DND-41 (cell line): Measurements from ENCODE around the gene AHSG.

Experiments used
- ATAC-seq: fragments of 200-7000 bp; cut with Tn5 transposase; 3 replicates; pipeline ENCODE4 v1.9.1; 2021; ENCODE audit warnings: low read depth; ENCODE audit not compliant: insufficient read depth
- DNase-seq: peaks from one replicate; pipeline ENCODE4 v3.0.0-alpha.2; 2020
- H2AFZ ChIP-seq: 2 replicates; pipeline ENCODE4 v1.6.0; 2012; ENCODE audit warnings: low read depth, low read length
- H3K27ac ChIP-seq: 2 replicates; pipeline ENCODE4 v1.5.1; 2012; ENCODE audit warnings: low read length, inconsistent platforms
- H3K27me3 ChIP-seq: fragments of 200-600 bp; sonication (generic); 2 replicates; pipeline ENCODE4 v1.6.0; 2012; ENCODE audit warnings: low read length, mild to moderate bottlenecking, inconsistent platforms; ENCODE audit not compliant: insufficient read depth, poor library complexity
- H3K36me3 ChIP-seq: 2 replicates; pipeline ENCODE4 v1.5.1; 2012; ENCODE audit warnings: low read length, inconsistent platforms; ENCODE audit not compliant: insufficient read depth
- H3K4me1 ChIP-seq: 2 replicates; pipeline ENCODE4 v1.5.1; 2012; ENCODE audit warnings: mild to moderate bottlenecking, low read length; ENCODE audit not compliant: insufficient read depth
- H3K4me2 ChIP-seq: 2 replicates; pipeline ENCODE4 v1.6.0; 2012; ENCODE audit warnings: mild to moderate bottlenecking, moderate library complexity, low read length, inconsistent platforms; ENCODE audit not compliant: insufficient read depth
- H3K4me3 ChIP-seq, 2 experiments: fragments of 200-600 bp in 1 of 2; shearing (Covaris generic) in 1 of 2; 2 replicates each; pipeline ENCODE4 v1.5.1; 2012 to 2016; ENCODE audit warnings: inconsistent platforms in 2 of 2, low read length in 2 of 2, mild to moderate bottlenecking in 2 of 2, low read depth in 1 of 2, moderate library complexity in 1 of 2
- H3K79me2 ChIP-seq: 2 replicates; pipeline ENCODE4 v1.6.0; 2012; ENCODE audit warnings: low read length, inconsistent platforms; ENCODE audit not compliant: insufficient read depth
- H3K9ac ChIP-seq: 2 replicates; pipeline ENCODE4 v1.6.0; 2012; ENCODE audit warnings: low read depth, mild to moderate bottlenecking, inconsistent platforms, low read length, moderate library complexity
- H3K9me3 ChIP-seq: 2 replicates; pipeline ENCODE4 v1.5.1; 2012; ENCODE audit warnings: low read length, moderate library complexity, mild to moderate bottlenecking, inconsistent platforms; ENCODE audit not compliant: insufficient read depth, severe bottlenecking
- H4K20me1 ChIP-seq: 2 replicates; pipeline ENCODE4 v1.6.0; 2012; ENCODE audit warnings: low read length; ENCODE audit not compliant: insufficient read depth
- CTCF ChIP-seq: IDR thresholded peaks from 2 replicates; pipeline ENCODE4 v1.5.1; 2012; ENCODE audit warnings: borderline replicate concordance, low read length, moderate library complexity, mild to moderate bottlenecking; ENCODE audit not compliant: poor library complexity, severe bottlenecking; ENCODE audit errors: extremely low read depth
- EZH2 ChIP-seq: IDR thresholded peaks from 3 replicates; pipeline ENCODE4 v1.6.1; 2012; ENCODE audit warnings: borderline replicate concordance, low read depth, mild to moderate bottlenecking, moderate library complexity, low read length, inconsistent platforms; ENCODE audit not compliant: severe bottlenecking

The AHSG gene

GRCh38 chr3:186608624-186609215 is 4.1 kb upstream of the AHSG start:
- Histone ChIP-seq H3K79me2 (no peaks in the 10 kb centered on the region), H4K20me1 (no peaks in the 10 kb centered on the region), H3K9ac (no peak overlapping the region), H3K4me1 (no peaks in the 10 kb centered on the region), H3K4me2 (no peak overlapping the region), H3K4me3 (no peak overlapping the region), H3K9me3 (no peaks in the 10 kb centered on the region), H3K27me3 (peaks cover 19% of the 10 kb centered on the region), H3K36me3 (no peaks in the 10 kb centered on the region), H3K27ac (no peak overlapping the region), H2AFZ (no peak overlapping the region)
- no peak for TF ChIP-seq EZH2
- no peak for TF ChIP-seq CTCF
- DNase-seq = no peak
- ATAC-seq = no peak

- ATAC-seq = no peak
- H3K27ac ChIP-seq = no peak overlapping the region
- no peak for DNase-seq
- H3K79me2 ChIP-seq = no peaks in the 10 kb centered on the region
- no peak overlapping the region for H3K9ac ChIP-seq
- TF ChIP-seq CTCF = no peak
- no peak for TF ChIP-seq EZH2
- H4K20me1 ChIP-seq = no peaks in the 10 kb centered on the region
- H3K9me3 ChIP-seq = no peaks in the 10 kb centered on the region
- H3K4me3 ChIP-seq = no peak overlapping the region
- no peak overlapping the region for H3K4me2 ChIP-seq
- no peaks in the 10 kb centered on the region for H3K36me3 ChIP-seq
- peaks cover 25% of the 10 kb centered on the region for H3K27me3 ChIP-seq
- peaks cover 3% of the 10 kb centered on the region for H3K4me1 ChIP-seq
- no peak overlapping the region for H2AFZ ChIP-seq
These were observed 3.5 kb upstream of the AHSG start for GRCh38 chr3:186609247-186609868.

DNA sequence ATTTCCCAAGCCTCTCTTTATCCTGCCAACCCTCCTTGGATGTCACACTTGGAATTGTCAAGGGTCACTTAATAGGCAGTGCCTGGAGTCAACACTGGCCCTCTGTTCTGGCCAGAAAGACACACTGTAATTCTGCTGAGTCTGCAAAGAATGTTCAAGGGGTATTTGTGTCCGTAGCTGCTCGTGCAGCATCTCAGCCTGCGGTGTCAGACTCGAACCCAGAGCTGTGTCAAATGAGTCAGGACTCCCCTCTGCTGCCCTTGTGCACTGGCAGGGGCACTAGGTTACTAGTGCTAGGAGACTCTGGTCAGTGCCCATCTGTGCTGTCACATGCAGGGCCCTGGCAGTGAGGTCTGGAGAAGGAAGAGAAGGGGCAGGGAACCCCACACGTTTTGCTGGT is 795 bp upstream of the AHSG start:
- Histone ChIP-seq H3K36me3 (no peaks in the 10 kb centered on the region), H3K27me3 (peaks cover 28% of the 10 kb centered on the region), H4K20me1 (no peaks in the 10 kb centered on the region), H2AFZ (no peak overlapping the region), H3K4me1 (peaks cover 20% of the 10 kb centered on the region), H3K27ac (no peak overlapping the region), H3K9ac (no peak overlapping the region), H3K79me2 (no peaks in the 10 kb centered on the region), H3K4me3 (no peak overlapping the region), H3K9me3 (no peaks in the 10 kb centered on the region), H3K4me2 (no peak overlapping the region)
- ATAC-seq (no peak), DNase-seq (no peak)
- TF ChIP-seq CTCF (no peak), EZH2 (no peak)
